SU-DHL-6 (cell line): ENCODE results near the gene AOC1.

Experiments
- CTCF ChIP-seq: fragments of 200-600 bp; sonication (generic); IDR thresholded peaks from one replicate; pipeline ENCODE4 v1.5.1; 2017; ENCODE audit warnings: antibody characterized with exemption, mild to moderate bottlenecking, low read length, moderate library complexity; ENCODE audit not compliant: insufficient read depth, poor library complexity, severe bottlenecking
- EZH2phosphoT487 ChIP-seq: fragments of 200-600 bp; sonication (generic), shearing (Covaris generic); conservative IDR thresholded peaks from 2 replicates; pipeline ENCODE4 v1.6.1; 2018; ENCODE audit warnings: mild to moderate bottlenecking, antibody characterized with exemption, low read length, moderate library complexity, mixed read lengths

- no peak for TF ChIP-seq CTCF
- TF ChIP-seq EZH2phosphoT487, result no peak
These were observed 48.4 kb downstream of the AOC1 start for GRCh38 chr7:150900675-150901074.
